ENCODE results near the gene PBX2.
A peak's percentile ranks its signal among the peaks of the same experiment; 100 is the strongest.

Gene PBX2

GRCh38 chr6:32170294-32170693 lies 19.7 kb downstream of the PBX2 start:
- DNase-seq (ENCODE audit: low read depth), result no peak

DNA sequence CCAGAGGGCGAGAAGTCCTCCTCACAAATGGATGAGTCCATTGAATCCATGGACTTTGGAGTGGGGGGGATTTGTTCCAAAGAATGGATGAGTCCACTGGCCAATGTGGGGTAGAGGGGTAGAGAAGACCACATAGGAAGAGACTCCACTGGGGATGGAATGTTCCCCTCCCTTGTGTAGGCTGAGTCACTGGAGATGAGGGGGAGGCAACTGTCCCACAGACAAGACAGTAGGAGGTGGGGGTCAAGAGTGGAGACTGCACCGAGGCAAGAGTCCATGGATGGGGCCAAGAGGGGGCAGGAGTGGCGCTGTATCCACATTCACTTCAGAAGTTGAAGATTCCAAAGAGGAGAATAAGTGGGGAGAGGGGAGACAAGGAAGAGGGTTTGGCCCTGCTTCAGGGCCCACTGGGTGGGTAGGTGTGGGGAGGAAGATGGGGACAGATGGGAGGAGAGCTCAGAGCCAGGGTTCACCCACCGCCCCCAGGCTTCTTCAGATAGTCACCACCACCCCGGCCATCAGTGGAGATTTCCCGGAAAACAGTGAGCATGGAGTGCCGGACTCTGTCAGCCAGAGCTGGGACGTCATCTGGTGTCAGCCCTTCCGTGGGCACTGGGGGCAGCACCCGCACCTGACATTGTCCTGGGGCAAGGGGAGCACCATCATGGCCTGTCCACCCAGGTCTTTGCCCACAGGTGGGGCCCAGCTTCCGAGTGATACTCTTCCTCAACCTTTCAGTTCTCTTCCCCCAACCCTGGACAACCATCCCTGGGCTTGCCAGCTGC lies 21.0 kb downstream of the PBX2 start:
- DNase-seq (ENCODE audit: low read depth), result no peak

- DNase-seq (ENCODE audit: low read depth), result no peak
Observed at GRCh38 chr6:32168350-32168749, 21.7 kb downstream of the PBX2 start.

GRCh38 chr6:32167761-32168262 lies 22.2 kb downstream of the PBX2 start:
- no peak for DNase-seq (ENCODE audit: low read depth)

GRCh38 chr6:32167154-32167760 lies 22.7 kb downstream of the PBX2 start:
- no peak for DNase-seq (ENCODE audit: low read depth)

- no peak for DNase-seq (ENCODE audit: low read depth)
Observed at GRCh38 chr6:32166411-32167061, 23.5 kb downstream of the PBX2 start.

GRCh38 chr6:32164295-32164694 lies 25.7 kb downstream of the PBX2 start, which contains the start of gene EGFL8:
TSS of gene EGFL8 (plus strand) at chr6:32164595. CDS start at chr6:32166166, 1,571 bp downstream.
- no peak for DNase-seq (ENCODE audit: low read depth)

- no peak for DNase-seq (ENCODE audit: low read depth)
Observed at GRCh38 chr6:32163559-32164258, 26.3 kb downstream of the PBX2 start.

- DNase-seq (ENCODE audit: low read depth), result no peak
Observed at GRCh38 chr6:32158052-32158451, 31.9 kb downstream of the PBX2 start.

DNA sequence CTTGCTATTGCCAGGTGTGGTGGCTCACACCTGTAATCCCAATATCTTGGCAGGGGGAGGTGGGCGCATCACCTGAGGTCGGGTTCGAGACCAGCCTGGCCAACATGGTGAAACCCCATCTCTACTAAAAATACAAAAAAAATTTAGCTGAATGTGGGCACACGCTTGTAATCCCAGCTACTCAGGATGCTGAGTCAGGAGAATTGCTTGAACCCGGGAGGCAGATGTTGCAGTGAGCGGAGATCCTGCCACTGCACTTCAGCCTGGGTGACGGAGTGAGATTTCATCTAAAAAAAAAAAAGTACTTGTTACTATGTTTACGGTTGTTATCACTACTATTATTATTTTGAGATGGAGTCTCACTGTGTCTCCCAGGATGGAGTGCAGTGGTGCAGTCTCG lies 33.1 kb downstream of the PBX2 start:
- no peak for DNase-seq (ENCODE audit: low read depth)

DNA sequence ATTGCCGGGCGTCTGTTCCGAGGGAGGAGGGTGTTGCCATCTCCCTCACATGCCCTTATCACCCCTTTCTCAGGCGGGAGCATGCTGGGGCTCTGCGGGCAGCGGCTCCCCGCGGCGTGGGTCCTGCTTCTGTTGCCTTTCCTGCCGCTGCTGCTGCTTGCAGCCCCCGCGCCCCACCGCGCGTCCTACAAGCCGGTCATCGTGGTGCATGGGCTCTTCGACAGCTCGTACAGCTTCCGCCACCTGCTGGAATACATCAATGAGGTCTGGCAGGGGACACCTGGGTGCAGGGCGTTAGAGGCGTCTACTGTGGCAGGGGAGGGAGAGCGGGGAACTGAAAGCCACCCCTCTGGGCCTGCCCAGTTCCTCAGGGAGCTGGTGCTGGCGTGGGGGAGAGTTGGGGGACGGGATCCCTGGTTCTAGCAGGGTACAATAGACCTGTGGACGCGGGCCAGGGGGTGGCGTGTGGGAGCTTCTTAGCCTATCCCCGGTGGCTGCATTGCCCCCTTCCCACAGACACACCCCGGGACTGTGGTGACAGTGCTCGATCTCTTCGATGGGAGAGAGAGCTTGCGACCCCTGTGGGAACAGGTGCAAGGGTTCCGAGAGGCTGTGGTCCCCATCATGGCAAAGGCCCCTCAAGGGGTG lies 35.4 kb downstream of the PBX2 start:
- no peak for DNase-seq (ENCODE audit: low read depth)

- peak; percentile 78 for DNase-seq (ENCODE audit: low read depth)
Observed at GRCh38 chr6:32153564-32154513, 36.2 kb downstream of the PBX2 start, which contains the start of gene PPT2. TSS of gene PPT2 (plus strand) at chr6:32154141. CDS start at chr6:32154595, 454 bp downstream.

- no peak for DNase-seq (ENCODE audit: low read depth)
Observed at GRCh38 chr6:32152769-32153563, 37.0 kb downstream of the PBX2 start.

DNA sequence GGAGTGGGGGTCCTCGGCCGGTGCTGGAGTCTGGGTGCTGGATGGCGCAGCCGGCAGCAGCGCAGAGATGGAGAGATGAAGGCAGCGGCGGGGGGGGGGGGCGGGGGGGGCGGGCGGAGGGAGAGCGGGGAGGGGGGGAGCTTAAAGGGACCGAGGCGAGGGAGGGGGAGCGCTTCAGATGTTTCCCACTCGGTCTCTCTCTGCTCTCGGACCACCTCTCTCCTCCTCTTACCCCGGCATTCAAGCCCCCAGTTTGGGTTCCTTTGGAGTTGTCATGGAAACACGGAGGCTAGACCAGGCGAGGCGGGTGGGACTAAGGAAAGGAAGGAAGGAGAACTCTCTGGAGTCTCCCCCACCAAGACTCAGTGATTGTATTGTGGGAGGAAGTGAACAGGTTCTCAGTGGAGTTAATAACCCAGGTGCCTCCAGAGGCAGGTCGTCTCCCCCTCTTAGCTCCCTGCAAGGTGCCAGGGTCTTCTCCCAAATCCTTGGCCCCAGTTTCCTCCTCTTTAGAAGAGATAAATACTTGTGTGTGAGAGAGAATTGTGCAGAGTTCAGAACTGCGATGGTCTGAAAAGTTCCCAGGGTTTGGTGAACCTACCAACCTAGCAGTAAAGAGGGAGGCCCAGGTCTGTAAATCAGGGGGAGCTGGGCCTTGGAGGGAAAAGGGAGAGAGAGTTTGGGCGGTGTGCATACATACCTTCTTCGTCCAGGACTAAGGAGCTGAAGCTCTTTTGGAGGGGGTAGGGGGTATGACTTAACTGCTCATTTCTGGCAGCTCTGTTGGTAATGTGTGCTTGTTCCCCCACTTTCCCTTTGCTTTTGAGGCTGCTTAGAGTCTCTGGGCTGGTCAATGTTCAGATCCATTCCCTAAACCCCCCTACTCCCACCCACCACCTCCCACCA lies 37.9 kb downstream of the PBX2 start, which contains the start of gene PRRT1:
Gene PRRT1 (minus strand): TSS at position 77 of the 906 bp plus-strand sequence. CDS start 112 bp downstream, outside the sequence.
- DNase-seq (ENCODE audit: low read depth), result no peak

- no peak for DNase-seq (ENCODE audit: low read depth)
Observed at GRCh38 chr6:32151181-32151862, 38.7 kb downstream of the PBX2 start.

- no peak for DNase-seq (ENCODE audit: low read depth)
Observed at GRCh38 chr6:32149932-32150870, 39.8 kb downstream of the PBX2 start.
